Mesothelial cell of epicardium (in vitro differentiated cells): ENCODE measurements around the gene CMKLR1. TPM values are rescaled to one million over a fixed set of nuclear protein-coding genes. Genes with fewer than 3 reads are reported as not detected.

Experiments used
- DNase-seq, 2 experiments: peaks; one replicate each; pipeline ENCODE4 v3.0.0; 2021; ENCODE audit warnings: low spot score in 2 of 2; ENCODE audit not compliant: unreplicated experiment in 2 of 2
- H3K27ac Mint-ChIP-seq: 2 replicates; pipeline ENCODE4 v1.8.0; 2021; ENCODE audit warnings: mixed read lengths
- H3K27me3 Mint-ChIP-seq: 2 replicates; pipeline ENCODE4 v1.8.0; 2021; ENCODE audit warnings: low read depth, mixed read lengths
- H3K36me3 Mint-ChIP-seq: 2 replicates; pipeline ENCODE4 v1.8.0; 2021; ENCODE audit warnings: mixed read lengths
- H3K4me1 Mint-ChIP-seq: 2 replicates; pipeline ENCODE4 v1.8.0; 2021; ENCODE audit warnings: mixed read lengths
- H3K4me3 Mint-ChIP-seq: 2 replicates; pipeline ENCODE4 v1.8.0; 2021; ENCODE audit warnings: mild to moderate bottlenecking, moderate library complexity, mixed read lengths
- H3K9me3 Mint-ChIP-seq: 2 replicates; pipeline ENCODE4 v1.8.0; 2021; ENCODE audit warnings: mixed read lengths
- total RNA-seq: library from RNA; stranded (reverse); gene quantifications from 3 replicates; pipeline ENCODE4 v1.2.1, GENCODE V29; 2021
- TF ChIP-seq, protein P1 (sequence below): fragments of 200-600 bp; sonication (generic); IDR thresholded peaks from one replicate; pipeline ENCODE4 v1.5.0; 2021; ENCODE audit warnings: antibody characterized with exemption; ENCODE audit not compliant: unreplicated experiment

CMKLR1 gene
- total RNA-seq, 1 donor from 2014 or later: 0.87 TPM

DNA sequence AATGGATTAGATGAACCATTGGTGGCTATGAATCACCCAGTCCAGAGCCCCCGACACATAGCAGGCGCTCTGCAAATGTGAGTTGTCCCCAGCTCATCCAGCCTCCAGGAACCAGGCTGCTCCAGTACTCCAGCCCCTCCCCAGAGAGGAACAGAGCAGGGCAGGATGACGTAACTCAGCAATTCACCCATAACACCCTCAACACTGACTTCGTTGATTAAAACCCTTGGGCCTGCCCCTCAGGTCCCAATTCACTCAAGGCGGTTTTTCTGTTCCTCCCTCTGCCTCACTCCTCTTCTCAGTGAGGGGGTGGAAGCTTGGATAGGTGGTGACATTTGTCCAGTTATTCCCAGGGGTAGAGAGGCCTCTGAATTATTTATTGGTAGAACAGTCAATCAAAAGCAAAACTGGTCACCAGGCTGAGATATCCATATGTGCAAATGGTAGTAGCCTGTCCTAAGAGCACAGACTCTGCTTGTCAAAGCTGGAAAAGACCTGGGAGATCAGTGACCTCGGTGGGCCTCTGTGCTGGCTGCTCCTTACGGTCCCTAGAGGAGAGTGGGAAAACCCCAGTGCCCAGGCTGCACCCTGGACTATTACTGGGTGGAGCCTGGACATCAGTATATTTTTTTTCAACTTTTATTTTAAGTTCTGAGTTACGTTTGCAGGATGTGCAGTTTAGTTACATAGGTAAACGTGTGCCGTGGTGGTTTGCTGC is 97.0 kb downstream of the CMKLR1 start:
- no peak for DNase-seq
- peaks cover 5% of the 10 kb centered on the region for H3K9me3 Mint-ChIP-seq
- TF ChIP-seq, protein P1, sequence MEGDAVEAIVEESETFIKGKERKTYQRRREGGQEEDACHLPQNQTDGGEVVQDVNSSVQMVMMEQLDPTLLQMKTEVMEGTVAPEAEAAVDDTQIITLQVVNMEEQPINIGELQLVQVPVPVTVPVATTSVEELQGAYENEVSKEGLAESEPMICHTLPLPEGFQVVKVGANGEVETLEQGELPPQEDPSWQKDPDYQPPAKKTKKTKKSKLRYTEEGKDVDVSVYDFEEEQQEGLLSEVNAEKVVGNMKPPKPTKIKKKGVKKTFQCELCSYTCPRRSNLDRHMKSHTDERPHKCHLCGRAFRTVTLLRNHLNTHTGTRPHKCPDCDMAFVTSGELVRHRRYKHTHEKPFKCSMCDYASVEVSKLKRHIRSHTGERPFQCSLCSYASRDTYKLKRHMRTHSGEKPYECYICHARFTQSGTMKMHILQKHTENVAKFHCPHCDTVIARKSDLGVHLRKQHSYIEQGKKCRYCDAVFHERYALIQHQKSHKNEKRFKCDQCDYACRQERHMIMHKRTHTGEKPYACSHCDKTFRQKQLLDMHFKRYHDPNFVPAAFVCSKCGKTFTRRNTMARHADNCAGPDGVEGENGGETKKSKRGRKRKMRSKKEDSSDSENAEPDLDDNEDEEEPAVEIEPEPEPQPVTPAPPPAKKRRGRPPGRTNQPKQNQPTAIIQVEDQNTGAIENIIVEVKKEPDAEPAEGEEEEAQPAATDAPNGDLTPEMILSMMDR: no peak
- peaks cover 45% of the 10 kb centered on the region for H3K27me3 Mint-ChIP-seq
- no peaks in the 10 kb centered on the region for H3K4me1 Mint-ChIP-seq
- H3K27ac Mint-ChIP-seq: no peak overlapping the region
- H3K4me3 Mint-ChIP-seq: no peak overlapping the region
- no peaks in the 10 kb centered on the region for H3K36me3 Mint-ChIP-seq

DNA sequence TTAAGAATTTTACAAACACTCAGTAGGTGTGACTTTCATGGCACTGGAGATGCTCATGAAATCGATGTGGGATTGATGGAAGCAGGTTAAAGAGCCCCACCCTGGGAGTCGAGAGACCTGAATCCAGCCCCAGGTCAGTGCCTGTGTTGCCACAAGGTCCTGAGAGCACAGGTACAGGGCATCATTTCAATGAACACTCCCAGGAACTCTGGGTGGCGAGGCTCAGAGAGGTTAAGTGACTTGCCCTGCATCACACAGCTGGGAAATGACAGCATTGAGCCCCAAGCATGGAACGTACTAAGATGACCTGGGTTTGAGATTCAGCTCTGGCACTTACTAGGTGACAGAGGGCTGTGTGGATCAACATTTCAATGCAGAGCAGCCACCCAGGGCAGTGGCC is 98.2 kb downstream of the CMKLR1 start:
- DNase-seq: no peak
- Mint-ChIP-seq H3K27ac (no peak overlapping the region), H3K4me3 (no peak overlapping the region), H3K27me3 (peaks cover 52% of the 10 kb centered on the region), H3K36me3 (no peaks in the 10 kb centered on the region), H3K9me3 (peaks cover 5% of the 10 kb centered on the region), H3K4me1 (no peaks in the 10 kb centered on the region)
- TF ChIP-seq, protein P1: no peak

DNA sequence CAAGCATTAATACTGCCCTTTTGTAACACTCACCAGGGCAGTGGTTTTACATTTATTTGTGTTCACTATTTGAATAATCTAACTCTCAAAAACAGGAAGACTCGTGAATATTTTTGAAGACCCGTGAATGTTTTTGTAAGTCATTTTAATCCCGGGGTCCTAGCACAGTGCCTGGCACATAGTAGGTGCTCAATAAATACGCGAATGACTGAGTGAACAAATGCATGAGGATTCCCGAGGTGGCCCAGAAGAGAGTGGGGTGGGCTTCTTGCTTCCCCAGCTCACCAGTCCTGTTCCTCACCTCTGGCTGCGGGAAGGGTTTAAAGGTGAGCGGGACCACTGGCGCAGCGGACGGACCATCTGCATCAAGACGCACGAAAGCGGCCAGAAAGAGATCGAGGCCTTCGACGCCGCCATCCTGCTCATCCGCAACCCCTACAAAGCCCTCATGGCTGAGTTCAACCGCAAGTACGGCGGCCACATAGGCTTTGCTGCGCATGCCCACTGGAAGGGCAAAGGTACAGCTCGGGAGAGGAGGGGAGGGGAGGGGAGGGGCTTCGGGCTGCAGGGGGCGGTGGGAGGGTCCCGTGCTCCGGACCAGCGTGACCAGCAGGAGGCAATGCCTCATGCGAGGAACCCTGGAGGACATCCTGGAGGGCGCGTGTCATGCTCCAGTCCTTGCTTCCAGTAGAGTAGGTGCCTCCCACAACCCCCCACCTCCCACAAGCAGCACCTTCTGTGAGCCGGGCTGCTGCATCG is 98.9 kb downstream of the CMKLR1 start:
- TF ChIP-seq, protein P1: no peak
- no peak for DNase-seq
- Mint-ChIP-seq H3K36me3 (no peaks in the 10 kb centered on the region), H3K9me3 (peaks cover 5% of the 10 kb centered on the region), H3K27me3 (peaks cover 56% of the 10 kb centered on the region), H3K4me3 (no peak overlapping the region), H3K4me1 (no peaks in the 10 kb centered on the region), H3K27ac (no peak overlapping the region)

DNA sequence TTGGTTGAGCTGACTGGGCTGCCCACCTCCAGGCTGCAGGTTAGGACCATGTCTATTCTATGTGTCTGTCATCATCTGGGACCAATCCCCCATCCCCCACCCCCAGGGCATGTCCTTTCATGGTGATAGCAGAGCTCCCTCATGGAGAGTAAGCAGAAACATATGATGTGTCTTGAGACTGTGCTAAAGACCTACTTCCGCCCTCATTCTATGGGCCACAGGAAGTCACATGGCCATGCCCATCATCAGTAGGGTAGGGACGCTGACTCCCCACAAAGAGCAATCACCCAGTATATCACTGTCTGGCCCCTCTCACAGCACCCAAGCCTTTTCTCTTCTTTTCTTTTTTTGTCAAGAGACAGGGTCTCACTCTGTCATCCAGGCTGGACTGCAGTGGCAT is 99.7 kb downstream of the CMKLR1 start:
- H3K4me3 Mint-ChIP-seq: no peak overlapping the region
- TF ChIP-seq, protein P1: no peak
- peaks cover 55% of the 10 kb centered on the region for H3K27me3 Mint-ChIP-seq
- no peak for DNase-seq
- no peak overlapping the region for H3K27ac Mint-ChIP-seq
- H3K9me3 Mint-ChIP-seq: peaks cover 5% of the 10 kb centered on the region
- no peaks in the 10 kb centered on the region for H3K4me1 Mint-ChIP-seq
- no peaks in the 10 kb centered on the region for H3K36me3 Mint-ChIP-seq

DNA sequence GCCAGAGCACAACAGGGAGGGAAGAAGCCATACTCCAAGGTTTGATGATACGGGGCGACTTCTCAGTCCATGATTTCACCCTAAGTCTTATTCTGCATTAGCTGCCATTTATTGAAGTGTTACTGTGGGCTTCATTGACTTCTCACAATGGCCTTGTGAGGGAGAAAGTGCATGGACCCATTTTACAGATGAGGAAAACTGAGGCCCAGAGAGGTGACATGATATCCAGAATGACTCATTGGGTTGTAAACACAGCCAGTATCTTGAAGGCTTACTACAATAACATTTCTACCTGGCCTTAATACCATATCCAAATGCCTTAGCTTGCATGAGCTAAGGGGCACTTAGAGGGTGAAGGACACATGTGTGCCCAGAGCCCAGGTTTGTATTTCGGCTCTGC is 100.6 kb downstream of the CMKLR1 start:
- H3K27me3 Mint-ChIP-seq: peaks cover 50% of the 10 kb centered on the region
- no peak overlapping the region for H3K4me3 Mint-ChIP-seq
- no peaks in the 10 kb centered on the region for H3K4me1 Mint-ChIP-seq
- H3K27ac Mint-ChIP-seq: no peak overlapping the region
- H3K36me3 Mint-ChIP-seq: no peaks in the 10 kb centered on the region
- TF ChIP-seq, protein P1: no peak
- H3K9me3 Mint-ChIP-seq: peaks cover 5% of the 10 kb centered on the region
- DNase-seq: no peak

Other genes starting within 250 kb of the CMKLR1 start
- 0.13 to 0.32 TPM in 2 of 3 replicates, not detected in the other for gene WSCD2, start 210.0 kb downstream of the CMKLR1 start, total RNA-seq
- gene FICD, start 176.0 kb upstream of the CMKLR1 start, total RNA-seq: 2.8 to 3.6 TPM (median 2.9 TPM) in 3 replicates
- 77.7 to 82.5 TPM (median 77.7 TPM) in 3 replicates for gene SART3, start 221.9 kb upstream of the CMKLR1 start, total RNA-seq
- 64.9 to 66.0 TPM (median 65.8 TPM) in 3 replicates for gene ISCU, start 223.3 kb upstream of the CMKLR1 start, total RNA-seq